ENCODE results near the gene STK32C.

DNA sequence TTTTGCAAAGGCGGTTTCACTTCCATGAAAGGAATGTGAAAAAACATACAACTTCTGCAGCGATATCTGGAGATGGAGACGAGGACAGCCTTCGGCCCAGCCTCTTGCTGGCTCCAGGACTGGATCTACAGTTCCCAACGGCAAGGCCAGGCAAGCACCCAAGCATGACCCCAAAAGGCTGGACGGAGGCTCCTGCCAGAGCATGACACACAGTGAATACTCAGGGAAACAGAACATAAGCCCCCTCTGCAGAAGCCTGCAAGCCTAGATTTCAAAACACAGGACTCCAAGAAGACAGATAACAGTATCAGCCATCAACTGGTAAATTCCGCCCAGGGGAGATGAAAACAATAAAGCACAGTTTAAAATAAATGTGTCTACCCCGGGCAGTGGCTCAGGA lies 21.0 kb upstream of the STK32C start:
- TF ChIP-seq, protein P1, sequence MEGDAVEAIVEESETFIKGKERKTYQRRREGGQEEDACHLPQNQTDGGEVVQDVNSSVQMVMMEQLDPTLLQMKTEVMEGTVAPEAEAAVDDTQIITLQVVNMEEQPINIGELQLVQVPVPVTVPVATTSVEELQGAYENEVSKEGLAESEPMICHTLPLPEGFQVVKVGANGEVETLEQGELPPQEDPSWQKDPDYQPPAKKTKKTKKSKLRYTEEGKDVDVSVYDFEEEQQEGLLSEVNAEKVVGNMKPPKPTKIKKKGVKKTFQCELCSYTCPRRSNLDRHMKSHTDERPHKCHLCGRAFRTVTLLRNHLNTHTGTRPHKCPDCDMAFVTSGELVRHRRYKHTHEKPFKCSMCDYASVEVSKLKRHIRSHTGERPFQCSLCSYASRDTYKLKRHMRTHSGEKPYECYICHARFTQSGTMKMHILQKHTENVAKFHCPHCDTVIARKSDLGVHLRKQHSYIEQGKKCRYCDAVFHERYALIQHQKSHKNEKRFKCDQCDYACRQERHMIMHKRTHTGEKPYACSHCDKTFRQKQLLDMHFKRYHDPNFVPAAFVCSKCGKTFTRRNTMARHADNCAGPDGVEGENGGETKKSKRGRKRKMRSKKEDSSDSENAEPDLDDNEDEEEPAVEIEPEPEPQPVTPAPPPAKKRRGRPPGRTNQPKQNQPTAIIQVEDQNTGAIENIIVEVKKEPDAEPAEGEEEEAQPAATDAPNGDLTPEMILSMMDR (IDR thresholded peaks at IDR 0.05; ENCODE audit: insufficient read depth, low read depth, low read length) = no peak
- TF ChIP-seq EZH2 (IDR thresholded peaks at IDR 0.05; ENCODE audit: insufficient read depth, low read length) = no peak
